ENCODE results near the gene CROT. TPM values are rescaled to one million over a fixed set of nuclear protein-coding genes. Genes with fewer than 3 reads are reported as not detected.

Gene CROT
- total RNA-seq, 2 donors from 2014 or later: 6.3 to 11.0 TPM

DNA sequence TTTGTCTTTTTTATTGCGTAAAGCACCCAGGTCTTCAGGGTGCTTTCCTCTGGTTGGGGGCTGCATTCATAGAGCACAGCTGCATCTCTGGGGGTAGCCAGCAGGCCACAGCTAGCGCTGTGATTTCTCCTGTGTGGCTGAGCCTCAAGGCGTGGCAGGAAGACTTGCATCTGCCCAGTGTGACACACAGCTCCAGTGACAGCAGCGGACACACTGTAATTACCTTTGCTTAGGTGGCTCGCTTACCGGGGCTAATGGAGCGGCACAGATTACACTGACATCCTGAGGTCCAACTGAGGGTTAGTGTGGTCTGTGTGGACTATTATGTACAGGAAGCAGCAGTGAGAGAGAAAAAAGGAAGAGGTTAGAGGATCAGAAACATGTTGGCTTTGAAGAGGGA, 102.9 kb downstream of the CROT start:
- H3K9me3 ChIP-seq (ENCODE audit: control insufficient read depth, low read length): no peaks in the 10 kb centered on the region
- Mint-ChIP-seq H3K4me3 (no peak overlapping the region), H3K9me3 (no peaks in the 10 kb centered on the region), H3K4me1 (no peaks in the 10 kb centered on the region), H3K27ac (no peak overlapping the region), H3K27me3 (ENCODE audit: insufficient read depth) (no peaks in the 10 kb centered on the region), H3K36me3 (ENCODE audit: low read depth) (no peaks in the 10 kb centered on the region)
- TF ChIP-seq, protein P1, sequence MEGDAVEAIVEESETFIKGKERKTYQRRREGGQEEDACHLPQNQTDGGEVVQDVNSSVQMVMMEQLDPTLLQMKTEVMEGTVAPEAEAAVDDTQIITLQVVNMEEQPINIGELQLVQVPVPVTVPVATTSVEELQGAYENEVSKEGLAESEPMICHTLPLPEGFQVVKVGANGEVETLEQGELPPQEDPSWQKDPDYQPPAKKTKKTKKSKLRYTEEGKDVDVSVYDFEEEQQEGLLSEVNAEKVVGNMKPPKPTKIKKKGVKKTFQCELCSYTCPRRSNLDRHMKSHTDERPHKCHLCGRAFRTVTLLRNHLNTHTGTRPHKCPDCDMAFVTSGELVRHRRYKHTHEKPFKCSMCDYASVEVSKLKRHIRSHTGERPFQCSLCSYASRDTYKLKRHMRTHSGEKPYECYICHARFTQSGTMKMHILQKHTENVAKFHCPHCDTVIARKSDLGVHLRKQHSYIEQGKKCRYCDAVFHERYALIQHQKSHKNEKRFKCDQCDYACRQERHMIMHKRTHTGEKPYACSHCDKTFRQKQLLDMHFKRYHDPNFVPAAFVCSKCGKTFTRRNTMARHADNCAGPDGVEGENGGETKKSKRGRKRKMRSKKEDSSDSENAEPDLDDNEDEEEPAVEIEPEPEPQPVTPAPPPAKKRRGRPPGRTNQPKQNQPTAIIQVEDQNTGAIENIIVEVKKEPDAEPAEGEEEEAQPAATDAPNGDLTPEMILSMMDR (conservative IDR thresholded peaks at IDR 0.05): no peak
- no peak overlapping the region for H3K27ac ChIP-seq (ENCODE audit: low read depth, low read length)
- no peak overlapping the region for H3K4me3 ChIP-seq (ENCODE audit: low read length)
- 90 to 96% methylated on average over 5 to 7 of the region's 7 CpGs for WGBS, 2 experiments (ENCODE audit: insufficient coverage in 1 of 2, insufficient read length in 1 of 2)
- H3K27me3 ChIP-seq (ENCODE audit: control insufficient read depth, insufficient read depth, low read length, poor library complexity, severe bottlenecking): no peaks in the 10 kb centered on the region
- no peak for DNase-seq
- H3K36me3 ChIP-seq (ENCODE audit: control insufficient read depth, insufficient read depth, low read length): no peaks in the 10 kb centered on the region
- no peak overlapping the region for H3K9ac ChIP-seq (ENCODE audit: extremely low read depth, low read length, poor library complexity, severe bottlenecking)
- no peaks in the 10 kb centered on the region for H3K4me1 ChIP-seq (ENCODE audit: control insufficient read depth, insufficient read depth, low read length)

Other genes starting within 250 kb of the CROT start
- 100 to 1,000 TPM; 129 to 152 TPM for gene DMTF1, start 193.2 kb upstream of the CROT start, total RNA-seq
- gene TMEM243, start 125.9 kb upstream of the CROT start, total RNA-seq: 10 to 100 TPM; 21.7 to 22.3 TPM
- gene ABCB4, start 130.0 kb downstream of the CROT start, total RNA-seq: under 1 TPM; 0.60 to 0.77 TPM